SU-DHL-6 (cell line): ENCODE results near the gene AGAP1.

ENCODE experiments used
- EZH2phosphoT487 ChIP-seq: fragments of 200-600 bp; sonication (generic), shearing (Covaris generic); conservative IDR thresholded peaks from 2 replicates; pipeline ENCODE4 v1.6.1; 2018; ENCODE audit warnings: mild to moderate bottlenecking, antibody characterized with exemption, low read length, moderate library complexity, mixed read lengths
- TF ChIP-seq, protein P1 (sequence below): fragments of 200-600 bp; sonication (generic); IDR thresholded peaks from one replicate; pipeline ENCODE4 v1.5.1; 2017; ENCODE audit warnings: antibody characterized with exemption, mild to moderate bottlenecking, low read length, moderate library complexity; ENCODE audit not compliant: insufficient read depth, poor library complexity, severe bottlenecking

- TF ChIP-seq, protein P1, sequence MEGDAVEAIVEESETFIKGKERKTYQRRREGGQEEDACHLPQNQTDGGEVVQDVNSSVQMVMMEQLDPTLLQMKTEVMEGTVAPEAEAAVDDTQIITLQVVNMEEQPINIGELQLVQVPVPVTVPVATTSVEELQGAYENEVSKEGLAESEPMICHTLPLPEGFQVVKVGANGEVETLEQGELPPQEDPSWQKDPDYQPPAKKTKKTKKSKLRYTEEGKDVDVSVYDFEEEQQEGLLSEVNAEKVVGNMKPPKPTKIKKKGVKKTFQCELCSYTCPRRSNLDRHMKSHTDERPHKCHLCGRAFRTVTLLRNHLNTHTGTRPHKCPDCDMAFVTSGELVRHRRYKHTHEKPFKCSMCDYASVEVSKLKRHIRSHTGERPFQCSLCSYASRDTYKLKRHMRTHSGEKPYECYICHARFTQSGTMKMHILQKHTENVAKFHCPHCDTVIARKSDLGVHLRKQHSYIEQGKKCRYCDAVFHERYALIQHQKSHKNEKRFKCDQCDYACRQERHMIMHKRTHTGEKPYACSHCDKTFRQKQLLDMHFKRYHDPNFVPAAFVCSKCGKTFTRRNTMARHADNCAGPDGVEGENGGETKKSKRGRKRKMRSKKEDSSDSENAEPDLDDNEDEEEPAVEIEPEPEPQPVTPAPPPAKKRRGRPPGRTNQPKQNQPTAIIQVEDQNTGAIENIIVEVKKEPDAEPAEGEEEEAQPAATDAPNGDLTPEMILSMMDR, result no peak
- no peak for TF ChIP-seq EZH2phosphoT487
Observed at GRCh38 chr2:235533616-235534385, 40.0 kb downstream of the AGAP1 start.
